HG02870 (cell line): ENCODE results near the gene NEAT1.
"Not testable (repeated sequence)": the region's sequence is repeated elsewhere in the genome, so short reads cannot be mapped to it uniquely, and the experiment has no call there.

Experiments
- ATAC-seq: cut with Tn5 transposase; IDR thresholded peaks from one replicate; pipeline ENCODE4 v1.9.1; 2021; ENCODE audit warnings: mild to moderate bottlenecking, moderate library complexity; ENCODE audit not compliant: unreplicated experiment

Gene NEAT1

GRCh38 chr11:65448418-65449105, 26.0 kb downstream of the NEAT1 start:
- ATAC-seq = no peak

DNA sequence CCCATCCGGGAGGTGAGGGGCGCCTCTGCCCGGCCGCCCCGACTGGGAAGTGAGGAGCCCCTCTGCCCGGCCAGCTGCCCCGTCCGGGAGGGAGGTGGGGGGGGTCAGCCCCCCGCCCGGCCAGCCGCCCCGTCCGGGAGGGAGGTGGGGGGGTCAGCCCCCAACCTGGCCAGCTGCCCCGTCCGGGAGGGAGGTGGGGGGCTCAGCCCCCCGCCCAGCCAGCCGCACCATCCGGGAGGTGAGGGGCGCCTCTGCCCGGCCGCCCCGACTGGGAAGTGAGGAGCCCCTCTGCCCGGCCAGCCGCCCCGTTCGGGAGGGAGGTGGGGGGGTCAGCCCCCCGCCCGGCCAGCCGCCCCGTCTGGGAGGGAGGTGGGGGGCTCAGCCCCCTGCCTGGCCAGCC, 28.7 kb downstream of the NEAT1 start:
- ATAC-seq = not testable (repeated sequence)

DNA sequence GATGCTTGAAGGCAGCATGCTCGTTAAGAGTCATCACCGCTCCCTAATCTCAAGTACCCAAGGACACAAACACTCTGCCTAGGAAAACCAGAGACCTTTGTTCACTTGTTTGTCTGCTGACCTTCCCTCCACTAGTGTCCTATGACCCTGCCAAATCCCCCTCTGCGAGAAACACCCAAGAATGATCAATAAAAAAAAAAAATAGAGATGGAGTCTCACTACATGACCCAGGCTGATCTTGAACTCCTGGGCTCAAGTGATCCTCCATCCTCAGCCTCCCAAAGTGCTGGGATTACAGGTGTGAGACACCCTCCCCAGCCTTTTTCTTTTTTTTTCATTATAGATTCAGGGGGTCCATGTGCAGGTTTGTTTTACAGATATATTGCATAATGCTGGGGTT, 29.7 kb downstream of the NEAT1 start:
- ATAC-seq = not testable (repeated sequence)

DNA sequence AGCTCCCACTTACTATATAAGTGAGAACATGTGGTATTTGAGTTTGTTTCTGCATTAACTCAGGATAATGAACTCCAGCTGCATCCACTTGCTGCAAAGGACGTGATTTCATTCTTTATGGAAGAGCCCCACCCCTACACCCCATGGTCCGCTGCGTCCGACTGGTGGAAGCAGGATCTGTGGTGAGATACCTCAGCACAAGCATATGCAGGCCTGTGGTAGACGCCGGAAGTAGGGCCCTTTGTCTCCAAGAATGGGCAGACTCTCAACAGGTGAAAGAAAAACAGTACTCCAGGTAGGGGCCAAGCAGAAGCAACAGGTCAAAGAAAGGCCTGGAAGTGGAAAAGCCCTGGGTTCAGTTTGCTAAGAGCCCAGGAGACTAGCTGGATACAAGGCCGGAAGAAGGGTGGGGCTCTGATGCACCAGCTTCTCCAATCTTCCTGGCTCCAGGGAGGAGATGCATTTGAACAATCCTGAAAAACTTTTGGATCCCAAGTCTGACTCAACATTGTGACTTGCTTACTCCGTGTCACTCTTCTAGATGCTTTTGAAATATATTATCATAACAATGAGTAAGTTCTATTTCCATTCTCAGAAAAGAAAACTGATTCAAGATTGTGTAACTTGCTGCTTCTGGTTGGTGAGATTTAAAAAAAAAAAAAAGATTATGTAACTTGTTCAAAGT, 30.4 kb downstream of the NEAT1 start:
- no peak for ATAC-seq

- no peak for ATAC-seq
Observed at GRCh38 chr11:65454311-65454695, 31.7 kb downstream of the NEAT1 start.

DNA sequence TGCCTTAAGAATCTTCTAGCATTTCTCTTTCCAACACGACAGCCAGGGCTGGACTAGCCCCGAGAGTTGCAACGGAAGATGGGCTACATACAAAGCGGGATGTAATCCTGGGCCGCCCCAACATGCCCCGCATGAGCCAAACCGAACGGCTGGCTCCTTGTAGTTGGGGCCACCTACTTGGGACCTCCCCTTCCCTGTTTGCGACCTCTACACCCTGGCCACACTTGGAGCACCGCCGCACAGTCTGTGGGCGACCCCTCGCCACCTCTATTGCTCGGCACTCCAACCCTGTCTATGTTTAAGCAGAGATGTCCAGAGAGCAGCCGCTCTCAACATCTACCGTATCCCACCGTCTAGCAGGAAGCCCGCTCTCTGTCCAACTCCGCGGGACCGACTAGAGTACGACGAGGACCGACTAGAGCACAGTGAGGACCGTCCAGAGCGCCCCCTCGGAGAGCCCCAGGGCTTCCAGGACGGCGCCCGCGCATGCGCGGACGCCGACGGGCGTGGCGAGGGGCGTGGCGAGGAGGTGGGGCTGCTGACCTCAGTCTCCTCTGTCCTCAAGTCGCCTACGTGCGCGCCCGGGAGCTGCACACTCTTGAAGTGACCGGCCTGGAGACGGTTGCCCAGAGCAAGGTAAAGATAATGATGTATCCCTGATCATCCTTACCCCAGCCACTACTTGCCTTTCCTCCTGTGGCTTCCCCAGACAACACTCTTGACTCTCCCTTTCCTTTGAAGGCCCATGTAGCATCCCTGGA, 32.3 kb downstream of the NEAT1 start:
- ATAC-seq = peak; percentile 81

GRCh38 chr11:65456418-65456817, 33.8 kb downstream of the NEAT1 start:
- ATAC-seq = no peak

- no peak for ATAC-seq
Observed at GRCh38 chr11:65459552-65459951, 37.0 kb downstream of the NEAT1 start.

DNA sequence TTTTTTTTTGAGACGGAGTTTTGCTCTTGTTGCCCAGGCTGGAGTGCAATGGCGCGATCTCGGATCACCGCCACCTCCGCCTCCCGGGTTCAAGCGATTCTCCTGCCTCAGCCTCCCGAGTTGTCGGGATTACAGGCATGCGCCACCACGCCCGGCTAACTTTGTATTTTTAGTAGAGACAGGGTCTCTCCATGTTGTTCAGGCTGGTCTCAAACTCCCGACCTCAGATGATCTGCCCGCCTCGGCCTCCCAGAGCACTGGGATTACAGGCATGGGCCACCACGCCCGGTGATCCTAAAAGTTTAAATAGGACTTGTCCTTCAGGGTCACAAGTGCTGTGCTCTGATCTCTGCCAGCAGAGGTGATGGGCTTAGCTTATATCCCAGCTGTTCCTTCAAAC, 42.9 kb downstream of the NEAT1 start:
- not testable (repeated sequence) for ATAC-seq

DNA sequence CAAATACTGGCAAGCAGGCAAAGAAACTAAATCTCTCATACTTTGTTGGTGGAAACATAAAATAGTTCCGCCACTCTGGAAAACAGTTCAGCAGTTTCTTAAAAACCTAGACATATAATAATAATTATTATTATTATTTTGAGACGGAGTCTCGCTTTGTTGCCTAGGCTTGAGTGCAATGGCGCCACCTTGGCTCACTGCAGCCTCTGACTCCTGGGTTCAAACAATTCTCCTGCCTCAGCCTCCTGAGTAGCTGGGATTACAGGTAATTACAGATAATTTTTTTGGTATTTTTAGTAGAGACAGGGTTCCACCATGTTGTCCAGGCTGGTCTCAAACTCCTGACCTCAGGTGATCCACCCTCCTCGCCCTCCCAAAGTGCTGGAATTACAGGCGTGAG, 44.7 kb downstream of the NEAT1 start:
- ATAC-seq = not testable (repeated sequence)

DNA sequence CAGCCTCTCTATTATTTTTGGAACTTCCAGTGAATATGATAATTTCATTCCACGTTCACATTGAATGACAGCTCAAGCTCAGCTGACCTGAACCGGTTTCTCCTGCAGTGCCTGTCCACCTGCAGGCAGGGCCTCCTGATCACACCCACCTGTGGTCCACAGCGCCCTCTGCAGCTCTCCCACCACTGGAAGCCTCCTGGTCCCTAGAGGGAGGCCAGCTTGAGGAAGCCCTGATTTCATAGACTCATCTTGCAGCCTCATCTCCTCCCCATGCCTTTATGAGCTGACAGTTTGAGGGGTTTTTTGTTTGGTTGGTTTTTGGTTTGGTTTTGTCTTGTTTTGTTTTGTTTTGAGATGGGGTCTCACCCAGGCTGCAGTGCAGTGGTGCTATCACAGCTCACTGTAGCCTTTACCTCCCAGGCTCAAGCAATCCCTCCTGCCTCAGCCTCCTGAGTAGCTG, 46.3 kb downstream of the NEAT1 start:
- no peak for ATAC-seq

DNA sequence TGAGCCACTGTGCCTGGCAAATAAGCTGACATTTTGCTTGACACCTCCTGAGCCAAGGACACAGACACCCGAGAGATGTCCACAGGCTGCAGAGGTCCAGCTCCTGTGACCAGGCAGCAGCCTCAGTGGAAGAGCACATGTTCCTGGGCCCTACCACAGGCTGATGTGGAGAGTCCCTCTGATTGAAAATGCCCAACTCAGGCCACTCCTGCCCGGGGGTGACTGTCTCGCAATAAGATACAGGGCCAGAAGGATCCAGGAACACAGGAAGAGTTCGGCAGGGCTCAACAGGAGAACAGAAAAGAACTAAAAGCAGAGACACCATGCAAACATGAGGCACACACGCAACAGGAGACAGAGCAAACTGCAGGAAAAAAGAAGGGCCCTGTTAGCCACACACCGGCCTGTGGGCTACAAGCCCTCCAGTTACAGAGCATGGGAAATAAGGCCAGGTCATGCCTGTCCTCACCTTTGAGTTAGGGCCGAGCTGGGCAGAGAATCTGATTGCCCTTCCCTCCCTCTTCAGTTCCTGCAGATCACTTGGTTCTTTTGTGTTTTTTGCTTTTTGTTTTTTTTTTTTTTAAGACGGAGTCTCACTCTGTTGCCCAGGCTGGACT, 47.9 kb downstream of the NEAT1 start:
- no peak for ATAC-seq

- no peak for ATAC-seq
Observed at GRCh38 chr11:65471447-65471891, 48.9 kb downstream of the NEAT1 start.

GRCh38 chr11:65472588-65473277, 50.1 kb downstream of the NEAT1 start:
- ATAC-seq = not testable (repeated sequence)

DNA sequence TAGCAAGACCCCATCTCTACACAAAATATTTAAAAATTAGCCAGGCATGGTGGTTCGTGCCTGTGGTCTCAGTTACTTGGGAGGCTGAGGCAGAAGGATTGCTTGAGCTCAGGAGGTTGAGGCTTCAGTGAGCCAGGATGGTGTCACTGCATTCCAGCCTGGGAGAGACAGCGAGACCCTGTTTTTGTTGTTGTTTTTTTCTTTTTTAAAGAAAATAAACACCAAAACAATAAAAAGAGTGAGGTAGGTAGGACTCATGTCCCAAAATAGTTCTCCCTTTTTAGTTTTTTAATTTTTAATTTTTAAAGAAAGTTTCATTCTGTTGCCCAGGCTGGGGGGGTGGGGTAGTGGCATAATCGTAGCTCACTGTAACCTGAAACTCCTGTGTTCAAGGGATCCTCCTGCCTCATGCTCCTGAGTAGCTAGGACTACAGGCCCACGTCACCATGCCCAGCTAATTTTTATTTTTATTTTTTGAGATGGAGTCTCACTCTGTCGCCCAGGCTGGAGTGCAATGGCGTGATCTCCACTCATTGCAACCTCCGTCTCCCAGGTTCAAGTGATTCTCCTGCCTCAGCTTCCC, 50.8 kb downstream of the NEAT1 start:
- ATAC-seq = no peak

GRCh38 chr11:65474864-65475263, 52.3 kb downstream of the NEAT1 start:
- no peak for ATAC-seq

DNA sequence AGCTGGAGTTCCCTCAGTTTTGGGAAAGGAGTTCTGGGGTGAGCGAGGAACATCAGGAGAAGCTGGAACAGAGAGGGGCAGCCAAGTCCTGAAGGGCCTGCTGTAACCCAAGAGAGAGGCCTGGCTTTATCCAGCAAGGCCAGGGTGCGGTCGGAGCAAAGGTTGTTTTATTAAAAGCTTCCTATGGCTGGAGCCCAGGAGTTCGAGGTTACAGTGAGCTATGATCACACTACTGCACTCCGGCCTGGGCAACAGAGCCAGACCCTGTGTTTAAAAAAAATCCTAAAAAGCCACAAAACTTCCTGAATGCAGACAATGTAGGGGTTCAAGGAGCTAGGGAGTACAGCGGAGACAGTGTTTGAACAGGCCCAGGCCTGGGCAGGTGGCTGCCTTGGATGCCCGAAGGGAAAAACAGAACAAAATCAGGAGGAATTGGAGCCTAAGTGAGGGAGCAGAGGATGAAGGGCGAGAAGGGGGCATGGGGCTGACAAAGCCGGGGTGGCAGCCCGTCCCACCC, 54.1 kb downstream of the NEAT1 start:
- no peak for ATAC-seq

DNA sequence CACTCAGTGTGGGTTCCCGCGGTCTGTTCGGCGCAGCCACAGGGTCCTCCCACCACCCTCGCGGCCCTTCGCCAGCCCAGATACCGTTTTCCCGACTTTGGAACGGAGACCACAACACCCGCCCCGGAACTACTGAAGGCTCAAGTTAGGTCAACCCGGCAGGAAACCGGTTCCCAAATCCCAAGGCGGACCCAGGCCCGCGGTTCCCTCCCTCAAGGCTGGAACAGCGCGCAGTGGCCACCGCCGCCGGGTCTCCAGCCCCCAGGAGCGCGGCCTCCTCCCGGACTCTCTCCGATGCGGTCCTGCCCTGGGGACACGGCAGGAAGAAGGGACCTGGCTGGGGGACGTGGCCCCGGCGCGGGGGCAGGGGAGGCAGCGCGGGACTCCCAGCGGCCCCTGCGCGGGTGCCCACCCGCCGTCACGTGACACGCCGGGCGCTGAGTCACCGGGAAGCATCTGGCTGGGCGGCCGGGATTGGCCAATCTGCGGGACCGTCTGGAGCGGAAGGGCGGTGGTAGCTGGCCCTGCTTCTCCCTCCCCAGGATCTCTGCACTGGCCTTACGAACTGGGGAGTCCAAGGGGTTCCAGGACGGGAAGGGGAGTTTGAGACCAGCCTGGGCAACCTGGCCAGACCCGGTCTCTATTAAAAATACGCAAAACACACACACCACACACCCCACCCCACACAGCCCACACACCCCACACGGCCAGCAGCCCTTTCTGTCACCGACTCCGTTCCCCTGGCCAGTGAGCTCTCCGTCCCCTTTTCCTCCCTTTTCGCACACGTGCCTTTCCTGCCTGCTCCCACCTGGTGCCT, 54.8 kb downstream of the NEAT1 start:
- ATAC-seq = peak; percentile 81
